Thymus (tissue), 11 donors: ENCODE data around the gene COLEC12. TPM values are rescaled to one million over a fixed set of nuclear protein-coding genes. Genes with fewer than 3 reads are reported as not detected.

Experiments
- DNase-seq, 9 donors: peaks; one replicate each; pipeline ENCODE4 v3.0.0-alpha.2; 2013; ENCODE audit warnings: low spot score in 9 of 9, low read depth in 6 of 9, missing footprints in 1 of 9
- H3K27ac ChIP-seq, 2 donors: one replicate each; pipeline ENCODE4 v1.5.1; 2013; ENCODE audit warnings: control low read depth in 1 of 2, low read depth in 1 of 2, low read length in 1 of 2, mild to moderate bottlenecking in 1 of 2, moderate library complexity in 1 of 2
- H3K27me3 ChIP-seq, 2 donors: one replicate each; pipeline ENCODE4 v1.5.1; 2013; ENCODE audit warnings: low read length in 1 of 2; ENCODE audit not compliant: control insufficient read depth in 2 of 2, insufficient read depth in 1 of 2
- H3K36me3 ChIP-seq, 2 donors: one replicate each; pipeline ENCODE4 v1.5.1; 2013; ENCODE audit warnings: low read length in 1 of 2, mild to moderate bottlenecking in 1 of 2, moderate library complexity in 1 of 2; ENCODE audit not compliant: control insufficient read depth in 2 of 2, insufficient read depth in 2 of 2
- H3K4me1 ChIP-seq, 2 donors: one replicate each; pipeline ENCODE4 v1.5.1; 2013; ENCODE audit warnings: low read length in 2 of 2; ENCODE audit not compliant: control insufficient read depth in 2 of 2, insufficient read depth in 2 of 2
- H3K4me3 ChIP-seq, 2 donors: one replicate each; pipeline ENCODE4 v1.5.1; 2013; ENCODE audit warnings: low read length in 2 of 2, control low read depth in 1 of 2, mild to moderate bottlenecking in 1 of 2
- H3K9me3 ChIP-seq, 2 donors: one replicate each; pipeline ENCODE4 v1.5.1; 2013; ENCODE audit warnings: low read length in 1 of 2, mild to moderate bottlenecking in 1 of 2; ENCODE audit not compliant: control insufficient read depth in 2 of 2, insufficient read depth in 1 of 2
- WGBS: extraction: QIAGEN DNeasy Blood & Tissue Kit; methylation state at CpG from one replicate; pipeline ENCODE4 v1.1.7; 2013; 5-methylcytosine and 5-hydroxymethylcytosine counted together
- polyA plus RNA-seq: library from polyadenylated mRNA; stranded (reverse); fragments of 200-250 nt; gene quantifications from one replicate; pipeline ENCODE4 v1.2.3, GENCODE V29; 2013
- total RNA-seq: library from RNA; stranded (reverse); fragments of 120-200 nt; gene quantifications from one replicate; pipeline ENCODE4 v1.2.4, GENCODE V29; 2013
- donor health status: healthy.

Gene COLEC12
- total and polyA plus RNA-seq, 2 donors, result 5.6 to 6.5 TPM

GRCh38 chr18:486929-487740 lies 13.4 kb downstream of the COLEC12 start:
- H3K36me3 ChIP-seq, result no peaks in the 10 kb centered on the region
- DNase-seq, result no peak
- no peak overlapping the region for H3K27ac ChIP-seq
- H3K4me3 ChIP-seq, result no peak overlapping the region
- WGBS, result 81% methylated on average over 3 of the region's 3 CpGs
- H3K27me3 ChIP-seq, result no peaks in the 10 kb centered on the region
- no peaks in the 10 kb centered on the region for H3K4me1 ChIP-seq
- H3K9me3 ChIP-seq, result no peaks in the 10 kb centered on the region

GRCh38 chr18:484749-485464 lies 15.6 kb downstream of the COLEC12 start:
- DNase-seq, result no peak
- H3K4me1 ChIP-seq, result no peaks in the 10 kb centered on the region
- 51% methylated on average over 4 of the region's 4 CpGs for WGBS

GRCh38 chr18:478681-479080 lies 21.8 kb downstream of the COLEC12 start:
- no peaks in the 10 kb centered on the region for H3K9me3 ChIP-seq
- H3K36me3 ChIP-seq, result no peaks in the 10 kb centered on the region
- H3K27ac ChIP-seq, result no peak overlapping the region
- no peak for DNase-seq
- no peak overlapping the region for H3K4me3 ChIP-seq
- 97% methylated on average over 5 of the region's 5 CpGs for WGBS
- no peaks in the 10 kb centered on the region for H3K27me3 ChIP-seq
- no peaks in the 10 kb centered on the region for H3K4me1 ChIP-seq

More at GRCh38 chr18:484749-485464, 15.6 kb downstream of the COLEC12 start:
- H3K27me3 ChIP-seq, result no peaks in the 10 kb centered on the region
- no peaks in the 10 kb centered on the region for H3K36me3 ChIP-seq
- no peaks in the 10 kb centered on the region for H3K9me3 ChIP-seq
- no peak overlapping the region for H3K27ac ChIP-seq
- no peak overlapping the region for H3K4me3 ChIP-seq

GRCh38 chr18:477565-477964 lies 22.9 kb downstream of the COLEC12 start:
- Histone ChIP-seq H3K27ac (no peak overlapping the region), H3K36me3 (no peaks in the 10 kb centered on the region), H3K27me3 (no peaks in the 10 kb centered on the region), H3K9me3 (no peaks in the 10 kb centered on the region), H3K4me3 (no peak overlapping the region), H3K4me1 (no peaks in the 10 kb centered on the region)
- DNase-seq, result no peak
- 51% methylated on average over 2 of the region's 2 CpGs for WGBS

- Histone ChIP-seq H3K36me3 (no peaks in the 10 kb centered on the region), H3K27me3 (no peaks in the 10 kb centered on the region), H3K4me3 (no peak overlapping the region), H3K27ac (no peak overlapping the region), H3K9me3 (no peaks in the 10 kb centered on the region), H3K4me1 (no peaks in the 10 kb centered on the region)
- no peak for DNase-seq
- 94% methylated on average over 6 of the region's 6 CpGs for WGBS
Observed at GRCh38 chr18:476251-476664, 24.2 kb downstream of the COLEC12 start.

GRCh38 chr18:475202-476031 lies 25.1 kb downstream of the COLEC12 start:
- H3K9me3 ChIP-seq, result no peaks in the 10 kb centered on the region
- no peaks in the 10 kb centered on the region for H3K4me1 ChIP-seq
- no peaks in the 10 kb centered on the region for H3K36me3 ChIP-seq
- no peaks in the 10 kb centered on the region for H3K27me3 ChIP-seq
- DNase-seq, result no peak
- no peak overlapping the region for H3K27ac ChIP-seq
- H3K4me3 ChIP-seq, result no peak overlapping the region
- WGBS, result 85% methylated on average over 12 of the region's 12 CpGs

- H3K9me3 ChIP-seq, result no peaks in the 10 kb centered on the region
- H3K27me3 ChIP-seq, result no peaks in the 10 kb centered on the region
- no peaks in the 10 kb centered on the region for H3K4me1 ChIP-seq
- H3K27ac ChIP-seq, result no peak overlapping the region
- no peaks in the 10 kb centered on the region for H3K36me3 ChIP-seq
- H3K4me3 ChIP-seq, result no peak overlapping the region
- 89% methylated on average over 4 of the region's 4 CpGs for whole genome bisulfite sequencing
- DNase-seq, result no peak
Observed at GRCh38 chr18:474416-474815, 26.1 kb downstream of the COLEC12 start.

GRCh38 chr18:473802-474201 lies 26.7 kb downstream of the COLEC12 start:
- Histone ChIP-seq H3K27me3 (no peaks in the 10 kb centered on the region), H3K27ac (no peak overlapping the region), H3K9me3 (no peaks in the 10 kb centered on the region), H3K36me3 (no peaks in the 10 kb centered on the region), H3K4me3 (no peak overlapping the region), H3K4me1 (no peaks in the 10 kb centered on the region)
- DNase-seq, result no peak
- WGBS, result 89% methylated on average over 1 of the region's 1 CpG

GRCh38 chr18:471716-472115 lies 28.8 kb downstream of the COLEC12 start:
- no peak for DNase-seq
- Histone ChIP-seq H3K9me3 (no peaks in the 10 kb centered on the region), H3K36me3 (no peaks in the 10 kb centered on the region), H3K27me3 (no peaks in the 10 kb centered on the region), H3K4me3 (no peak overlapping the region), H3K4me1 (no peaks in the 10 kb centered on the region), H3K27ac (no peak overlapping the region)
- 98% methylated on average over 3 of the region's 3 CpGs for WGBS
